Germinal center (tissue), 1 donor: Measurements from ENCODE around the gene DUOXA1.
"Not testable (repeated sequence)": the region's sequence is repeated elsewhere in the genome, so short reads cannot be mapped to it uniquely, and the experiment has no call there.

Experiments
- DNase-seq: peaks from one replicate; pipeline ENCODE4 v3.0.0; 2012; ENCODE audit warnings: mixed read lengths, low spot score

The DUOXA1 gene

DNA sequence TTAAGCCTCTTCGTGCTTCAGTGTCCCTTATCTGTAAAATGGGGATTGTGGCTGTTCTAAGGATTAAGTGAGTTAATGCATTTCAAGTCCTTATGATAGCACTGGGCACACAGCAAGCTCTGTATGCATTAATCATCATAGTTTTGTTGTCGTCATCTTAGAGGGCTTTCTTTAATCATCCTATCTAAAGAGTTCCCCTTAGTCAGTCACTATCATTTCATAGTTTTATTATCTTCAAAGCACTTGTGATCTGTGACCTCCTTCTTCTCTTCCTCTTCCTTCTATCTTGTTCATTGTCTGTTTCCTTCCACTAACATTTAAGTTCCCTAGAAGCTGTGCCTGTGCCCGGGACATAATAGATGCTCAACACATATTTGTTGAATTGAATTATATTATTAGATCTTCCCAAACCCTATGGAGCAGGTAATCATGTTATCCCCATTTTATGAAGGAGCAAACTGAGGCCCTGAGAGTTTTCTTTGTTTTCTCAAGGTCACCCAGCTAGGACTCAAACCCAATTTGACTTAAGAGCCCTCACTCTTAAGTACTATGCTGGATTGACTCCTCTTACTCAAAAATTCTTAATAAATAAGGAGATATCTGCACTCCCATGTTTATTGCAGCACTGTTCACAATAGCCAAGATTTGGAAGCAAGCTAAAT is 39.8 kb downstream of the DUOXA1 start:
- DNase-seq, result no peak

DNA sequence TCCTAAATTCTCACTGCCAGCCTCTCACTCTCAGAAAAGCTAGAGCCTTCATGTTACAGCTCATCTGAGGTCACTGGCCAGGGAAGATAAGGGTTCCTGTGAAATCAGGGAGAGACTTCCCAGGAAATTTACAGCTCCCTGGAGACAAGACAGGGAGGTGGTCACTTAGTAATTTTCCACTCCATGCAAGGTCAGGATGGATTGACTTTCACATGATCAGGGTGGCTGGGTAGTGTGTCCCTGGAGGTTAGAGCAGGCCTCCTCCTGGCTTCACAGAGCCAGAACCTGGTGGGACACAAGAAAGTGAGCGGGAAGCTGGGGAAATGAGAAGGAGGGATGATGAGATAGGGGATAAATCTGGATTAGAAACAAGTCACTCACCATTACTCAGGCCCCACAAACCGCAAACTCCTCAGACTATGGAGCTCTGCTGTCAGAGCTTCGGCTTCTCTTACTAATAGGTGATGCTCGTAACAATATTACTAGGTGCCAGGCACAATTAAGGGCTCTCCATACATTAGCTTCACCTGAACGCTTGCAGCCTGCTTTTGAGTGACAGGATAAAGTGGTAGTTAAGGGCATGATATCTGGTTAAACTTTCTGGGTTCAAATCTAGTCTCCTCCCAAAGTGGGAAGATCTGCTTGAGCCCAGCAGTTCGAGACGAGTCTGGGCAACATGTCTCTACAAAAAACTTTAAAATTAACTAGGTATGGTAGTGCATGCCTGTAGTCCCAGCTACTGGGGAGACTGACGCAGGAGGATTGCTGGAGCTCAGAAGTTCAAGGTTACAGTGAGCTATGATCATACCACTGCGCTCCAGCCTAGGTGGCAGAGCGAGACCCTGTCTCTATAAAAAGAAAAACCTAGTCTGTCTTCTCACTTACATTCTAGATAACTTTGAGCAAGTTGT is 40.6 kb downstream of the DUOXA1 start:
- DNase-seq, result no peak

DNA sequence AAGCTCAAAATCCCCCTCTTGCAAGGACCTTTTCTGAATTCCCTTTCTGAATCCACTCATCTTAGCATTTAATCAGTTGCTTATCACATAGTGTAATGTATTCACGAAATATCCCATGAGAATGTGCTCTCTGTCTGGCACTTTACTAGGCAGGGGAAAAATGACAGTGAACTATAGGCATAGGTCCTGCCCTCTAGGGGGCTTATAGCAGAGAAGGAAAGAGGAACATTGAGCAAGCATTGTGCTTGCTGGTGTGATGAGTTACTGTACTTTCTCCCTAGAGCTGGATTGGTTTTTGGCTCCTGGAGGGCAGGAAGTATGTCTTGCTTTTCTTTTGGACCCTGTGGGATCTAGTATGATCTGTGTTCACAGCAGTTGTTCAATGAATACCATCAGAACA is 42.2 kb downstream of the DUOXA1 start:
- DNase-seq, result no peak

DNA sequence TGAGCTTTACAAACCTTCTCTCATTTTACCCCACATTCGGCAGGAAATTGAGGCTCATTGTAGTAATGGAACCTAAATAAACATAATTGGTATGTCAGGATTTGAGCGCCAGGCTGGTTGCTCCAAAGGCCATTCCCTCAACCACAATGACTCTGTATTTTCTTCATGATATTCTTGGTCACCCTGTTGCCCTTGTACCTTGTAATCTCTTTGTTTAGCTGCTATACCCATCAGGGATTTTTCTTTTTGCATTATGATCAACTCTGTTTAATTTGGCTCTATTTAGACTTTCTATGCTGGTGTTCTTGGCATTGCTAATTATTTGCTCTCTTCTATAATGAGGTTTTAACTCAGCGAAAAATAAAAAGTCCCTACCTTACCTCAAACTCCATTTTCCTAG is 45.5 kb downstream of the DUOXA1 start:
- no peak for DNase-seq

DNA sequence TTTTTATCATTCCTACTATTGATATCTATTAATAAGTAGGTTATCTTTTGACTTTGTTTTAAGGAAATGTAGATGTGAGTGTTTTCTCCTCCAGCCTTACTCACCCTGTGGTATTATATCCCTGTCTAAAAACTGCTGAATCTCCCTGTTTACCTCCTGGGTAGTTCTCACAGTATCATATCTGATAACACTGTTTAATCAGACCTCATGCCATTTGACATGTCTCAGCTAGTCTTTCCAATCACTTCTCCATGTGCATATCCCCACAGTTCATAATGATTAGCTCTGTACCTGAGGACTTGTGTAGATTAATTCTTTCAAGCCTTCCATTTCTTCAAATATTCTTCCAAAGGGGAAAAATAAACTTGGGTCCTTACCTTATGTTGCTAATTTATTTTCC is 46.5 kb downstream of the DUOXA1 start:
- no peak for DNase-seq

DNA sequence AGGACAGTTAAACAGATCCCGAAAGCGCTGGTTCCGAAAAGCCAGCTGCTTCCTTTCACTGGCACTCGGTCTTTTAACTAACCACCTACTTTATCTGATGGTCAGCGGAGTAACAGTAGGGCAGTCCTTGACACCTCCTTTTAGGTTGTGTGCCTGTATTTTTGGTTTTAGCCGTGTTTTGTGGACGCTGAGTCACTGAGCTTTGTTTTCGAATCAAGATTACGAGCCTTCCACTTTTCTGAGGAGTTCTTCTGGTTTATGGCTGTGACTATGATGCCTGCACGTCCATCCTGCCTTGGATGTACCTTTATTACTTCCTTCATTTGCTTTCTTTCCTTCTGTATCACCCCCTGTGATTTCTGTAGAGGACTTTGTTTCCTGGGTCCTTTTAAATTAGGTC is 47.3 kb downstream of the DUOXA1 start:
- DNase-seq, result not testable (repeated sequence)

DNA sequence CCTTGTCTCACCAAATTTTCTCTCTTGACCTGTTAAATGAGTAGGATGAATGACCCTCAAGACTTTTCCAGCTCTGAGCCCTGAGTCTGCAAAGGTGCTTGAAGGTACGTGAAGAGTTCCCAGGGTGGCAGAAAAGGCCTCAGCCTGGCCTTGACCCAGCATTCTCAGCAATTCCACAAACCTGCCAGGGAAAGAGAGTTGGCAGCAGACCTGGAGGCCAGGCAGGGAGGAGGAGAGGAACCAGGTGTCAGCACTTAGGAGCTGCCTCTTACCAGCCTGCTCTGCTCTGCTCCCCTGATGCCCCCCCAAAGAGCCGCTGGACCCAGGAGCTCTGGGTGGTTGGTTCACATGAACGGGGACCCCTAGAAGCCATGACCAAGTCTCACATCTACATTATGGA is 49.1 kb downstream of the DUOXA1 start:
- DNase-seq, result not testable (repeated sequence)

DNA sequence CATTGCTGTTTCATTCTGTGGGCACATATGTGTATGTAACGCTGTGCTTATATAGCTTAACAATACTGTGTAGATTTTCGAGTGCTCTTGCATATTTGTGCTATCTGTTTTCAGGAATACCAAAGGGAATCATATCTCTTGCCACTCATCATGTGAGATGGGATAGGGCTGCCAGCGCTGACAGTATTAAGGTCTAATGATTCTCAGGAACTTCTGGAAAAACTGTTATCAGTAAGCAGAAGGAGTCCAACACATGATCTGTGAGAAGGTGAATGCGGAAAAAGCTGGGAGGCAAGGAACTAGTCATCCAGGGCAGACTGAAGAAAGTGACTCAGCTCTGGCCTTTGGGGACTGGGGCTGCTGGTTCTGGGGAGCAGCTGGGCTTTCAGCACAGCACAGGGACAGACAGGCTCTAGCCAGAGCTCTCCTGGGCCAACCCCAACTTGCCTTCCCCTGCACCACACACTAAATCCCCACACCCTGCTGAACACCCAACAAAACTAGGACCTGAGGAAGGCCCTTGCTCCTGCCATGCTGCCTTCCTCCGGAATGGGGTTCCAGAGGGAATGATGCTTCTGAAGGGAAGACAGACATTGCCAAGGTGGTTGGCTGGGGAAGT is 49.9 kb downstream of the DUOXA1 start:
- DNase-seq, result not testable (repeated sequence)

DNA sequence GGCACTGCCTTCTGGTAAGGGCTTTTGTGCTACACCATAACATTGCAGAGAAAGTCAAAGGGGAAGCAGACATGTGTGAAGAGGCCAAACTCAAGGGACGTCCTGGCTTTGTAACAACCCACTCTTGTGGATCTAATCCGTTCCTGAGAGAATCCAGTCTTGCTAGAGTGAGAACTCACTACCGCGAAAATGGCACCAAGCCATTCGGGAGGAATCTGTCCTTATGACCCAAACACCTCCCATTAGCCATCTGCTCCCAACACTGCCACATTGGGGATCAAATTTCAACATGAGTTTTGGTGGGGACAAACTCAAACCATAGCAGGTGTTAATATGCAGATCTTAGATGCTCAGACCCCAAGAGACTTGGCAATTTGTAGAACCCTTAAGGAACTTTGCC is 50.5 kb downstream of the DUOXA1 start:
- DNase-seq, result not testable (repeated sequence)

DNA sequence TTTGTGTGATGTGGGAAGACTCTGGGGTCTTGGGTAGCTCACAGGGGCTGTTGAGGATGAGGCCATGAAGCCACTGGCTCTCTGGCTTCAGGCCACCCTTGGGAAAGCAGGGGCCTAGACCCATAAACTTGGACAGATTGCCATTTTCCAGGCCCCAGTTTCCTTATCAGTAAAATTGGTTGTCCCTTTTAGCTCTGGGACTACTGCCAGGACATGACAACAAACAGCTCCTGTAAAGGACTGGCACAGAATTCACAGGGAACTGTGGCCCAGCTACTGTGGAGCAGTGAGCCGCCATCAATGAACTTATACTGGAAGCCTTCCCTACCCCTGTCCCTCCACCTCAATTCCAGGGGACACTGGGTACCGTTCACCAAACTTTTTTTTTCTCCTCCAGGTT is 52.3 kb downstream of the DUOXA1 start:
- DNase-seq, result not testable (repeated sequence)

DNA sequence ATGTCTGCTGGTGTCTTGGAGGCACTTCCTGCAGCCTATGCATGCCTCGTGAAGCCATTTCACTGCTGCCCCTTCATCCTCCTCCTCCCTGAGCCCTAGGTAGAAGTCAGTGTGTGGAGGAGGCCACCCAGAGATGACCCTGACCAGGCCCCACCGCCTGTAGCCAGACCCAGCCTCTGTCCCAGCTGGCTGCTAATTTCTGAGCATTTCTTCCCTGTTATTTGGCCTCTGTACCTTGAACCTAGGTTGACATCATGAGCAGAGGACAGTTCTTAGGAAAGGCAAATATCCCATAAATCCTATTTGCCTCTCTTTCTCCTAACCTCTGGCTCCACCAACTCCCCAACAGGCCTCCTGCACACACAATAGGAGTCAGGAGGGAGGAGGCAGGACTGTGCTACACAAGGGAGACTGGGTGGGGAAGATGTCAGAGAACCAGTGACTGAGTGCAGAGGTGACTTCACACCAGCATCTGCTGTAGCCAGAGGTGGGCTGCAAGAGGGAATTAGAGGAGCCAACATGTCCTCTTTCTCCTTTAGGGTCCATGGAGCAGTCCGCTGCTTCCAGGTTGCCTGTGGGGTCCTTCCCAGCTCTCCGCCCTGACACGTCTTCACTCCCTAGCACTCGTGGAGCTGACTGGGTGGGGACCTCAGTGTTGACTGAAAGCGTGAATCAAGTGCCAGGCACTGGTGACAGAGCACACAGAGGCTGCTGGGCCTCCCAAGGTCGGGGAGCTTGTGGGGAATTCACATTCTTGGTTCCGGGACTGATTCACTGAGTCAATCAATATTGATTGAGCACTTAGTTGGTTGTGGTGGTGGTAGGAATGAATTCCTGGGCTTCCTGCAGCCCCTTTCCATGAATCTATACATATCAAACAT is 54.0 kb downstream of the DUOXA1 start:
- not testable (repeated sequence) for DNase-seq

DNA sequence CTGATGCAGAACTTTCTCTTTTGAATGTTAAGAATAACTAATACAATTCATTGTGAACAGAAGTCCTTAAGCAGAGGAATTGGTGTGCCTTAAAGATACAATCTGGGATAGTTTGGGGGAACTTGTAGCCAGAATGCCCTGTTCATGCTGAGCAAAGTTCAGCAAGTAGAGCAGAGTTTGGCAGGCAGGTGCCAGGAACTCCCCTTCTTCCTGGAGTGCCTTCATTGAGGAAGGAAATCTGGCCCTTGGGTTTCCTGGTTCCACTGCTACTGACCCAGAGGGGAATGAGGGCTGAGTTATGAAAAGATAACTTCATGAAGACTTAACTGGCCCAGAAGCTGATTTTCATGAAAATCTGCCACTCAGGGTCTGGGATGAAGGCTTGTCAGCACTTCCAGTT is 56.1 kb downstream of the DUOXA1 start:
- DNase-seq, result not testable (repeated sequence)

DNA sequence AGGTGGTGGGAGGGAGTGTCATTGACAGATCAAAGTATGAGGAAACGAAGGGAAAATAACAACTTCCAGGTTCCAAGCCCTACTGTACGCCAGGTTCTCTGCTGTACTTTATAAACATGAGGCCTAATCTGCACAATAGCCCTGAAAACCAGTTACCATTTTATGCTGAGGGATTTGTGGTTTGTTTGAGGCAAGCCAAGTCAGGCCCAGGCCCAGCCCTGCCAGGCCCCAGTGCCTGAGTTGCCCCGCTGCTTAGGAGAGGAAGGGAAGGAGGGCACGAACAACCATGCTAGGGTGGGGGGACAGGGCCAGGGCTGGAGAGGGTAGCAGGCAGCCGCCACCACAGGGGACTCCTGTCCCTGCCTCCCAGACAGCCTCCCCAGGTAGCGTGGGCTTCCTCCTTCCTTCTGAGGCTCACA is 59.7 kb downstream of the DUOXA1 start:
- not testable (repeated sequence) for DNase-seq
